Measurements from ENCODE around the gene EFCAB12.

GRCh38 chr3:129473769-129474152, 45.3 kb upstream of the EFCAB12 start:
- TF ChIP-seq, protein P1, sequence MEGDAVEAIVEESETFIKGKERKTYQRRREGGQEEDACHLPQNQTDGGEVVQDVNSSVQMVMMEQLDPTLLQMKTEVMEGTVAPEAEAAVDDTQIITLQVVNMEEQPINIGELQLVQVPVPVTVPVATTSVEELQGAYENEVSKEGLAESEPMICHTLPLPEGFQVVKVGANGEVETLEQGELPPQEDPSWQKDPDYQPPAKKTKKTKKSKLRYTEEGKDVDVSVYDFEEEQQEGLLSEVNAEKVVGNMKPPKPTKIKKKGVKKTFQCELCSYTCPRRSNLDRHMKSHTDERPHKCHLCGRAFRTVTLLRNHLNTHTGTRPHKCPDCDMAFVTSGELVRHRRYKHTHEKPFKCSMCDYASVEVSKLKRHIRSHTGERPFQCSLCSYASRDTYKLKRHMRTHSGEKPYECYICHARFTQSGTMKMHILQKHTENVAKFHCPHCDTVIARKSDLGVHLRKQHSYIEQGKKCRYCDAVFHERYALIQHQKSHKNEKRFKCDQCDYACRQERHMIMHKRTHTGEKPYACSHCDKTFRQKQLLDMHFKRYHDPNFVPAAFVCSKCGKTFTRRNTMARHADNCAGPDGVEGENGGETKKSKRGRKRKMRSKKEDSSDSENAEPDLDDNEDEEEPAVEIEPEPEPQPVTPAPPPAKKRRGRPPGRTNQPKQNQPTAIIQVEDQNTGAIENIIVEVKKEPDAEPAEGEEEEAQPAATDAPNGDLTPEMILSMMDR (IDR thresholded peaks at IDR 0.05), result no peak
- no peak for TF ChIP-seq EP300 (IDR thresholded peaks at IDR 0.05)
